ENCODE results near the gene CDH13.
A peak's percentile ranks its signal among the peaks of the same experiment; 100 is the strongest.

The CDH13 gene

GRCh38 chr16:83692224-83692623 lies 1065.5 kb downstream of the CDH13 start:
- TF ChIP-seq SIN3A (IDR thresholded peaks at IDR 0.05; ENCODE audit: borderline replicate concordance, insufficient read depth, low read length) (no peak), POLR2AphosphoS5 (IDR thresholded peaks at IDR 0.05; ENCODE audit: low read depth, low read length) (no peak), TAF1 (IDR thresholded peaks at IDR 0.05; ENCODE audit: borderline replicate concordance, insufficient read depth, low read length) (no peak), REST (IDR thresholded peaks at IDR 0.05; ENCODE audit: insufficient read depth in 1 of 2, low read depth in 2 of 2, low read length in 2 of 2) (no peak), FOXP2 (optimal IDR thresholded peaks at IDR 0.05; ENCODE audit: borderline replicate concordance, extremely low read depth, extremely low read length, insufficient read depth) (no peak)

GRCh38 chr16:83698964-83699363 lies 1072.2 kb downstream of the CDH13 start:
- TF ChIP-seq SIN3A (IDR thresholded peaks at IDR 0.05; ENCODE audit: borderline replicate concordance, insufficient read depth, low read length): no peak
- TF ChIP-seq REST (IDR thresholded peaks at IDR 0.05; ENCODE audit: insufficient read depth in 1 of 2, low read depth in 2 of 2, low read length in 2 of 2): no peak
- no peak for TF ChIP-seq TAF1 (IDR thresholded peaks at IDR 0.05; ENCODE audit: borderline replicate concordance, insufficient read depth, low read length)
- no peak for TF ChIP-seq POLR2AphosphoS5 (IDR thresholded peaks at IDR 0.05; ENCODE audit: low read depth, low read length)
- TF ChIP-seq FOXP2 (optimal IDR thresholded peaks at IDR 0.05; ENCODE audit: borderline replicate concordance, extremely low read depth, extremely low read length, insufficient read depth): no peak

- TF ChIP-seq TAF1 (IDR thresholded peaks at IDR 0.05; ENCODE audit: borderline replicate concordance, insufficient read depth, low read length) (no peak), REST (IDR thresholded peaks at IDR 0.05; ENCODE audit: insufficient read depth in 1 of 2, low read depth in 2 of 2, low read length in 2 of 2) (no peak), POLR2AphosphoS5 (IDR thresholded peaks at IDR 0.05; ENCODE audit: low read depth, low read length) (no peak), FOXP2 (optimal IDR thresholded peaks at IDR 0.05; ENCODE audit: borderline replicate concordance, extremely low read depth, extremely low read length, insufficient read depth) (no peak), SIN3A (IDR thresholded peaks at IDR 0.05; ENCODE audit: borderline replicate concordance, insufficient read depth, low read length) (no peak)
Measured at GRCh38 chr16:83699817-83700216, 1073.0 kb downstream of the CDH13 start.

- no peak for TF ChIP-seq FOXP2 (optimal IDR thresholded peaks at IDR 0.05; ENCODE audit: borderline replicate concordance, extremely low read depth, extremely low read length, insufficient read depth)
- no peak for TF ChIP-seq REST (IDR thresholded peaks at IDR 0.05; ENCODE audit: insufficient read depth in 1 of 2, low read depth in 2 of 2, low read length in 2 of 2)
- no peak for TF ChIP-seq SIN3A (IDR thresholded peaks at IDR 0.05; ENCODE audit: borderline replicate concordance, insufficient read depth, low read length)
- no peak for TF ChIP-seq POLR2AphosphoS5 (IDR thresholded peaks at IDR 0.05; ENCODE audit: low read depth, low read length)
- no peak for TF ChIP-seq TAF1 (IDR thresholded peaks at IDR 0.05; ENCODE audit: borderline replicate concordance, insufficient read depth, low read length)
Measured at GRCh38 chr16:83700918-83701317, 1074.1 kb downstream of the CDH13 start.

GRCh38 chr16:83701494-83701893 lies 1074.7 kb downstream of the CDH13 start:
- TF ChIP-seq POLR2AphosphoS5 (IDR thresholded peaks at IDR 0.05; ENCODE audit: low read depth, low read length) (no peak), REST (IDR thresholded peaks at IDR 0.05; ENCODE audit: insufficient read depth in 1 of 2, low read depth in 2 of 2, low read length in 2 of 2) (peak; percentile 92 to 97)
